ENCODE data around the gene NEO1.
A peak's percentile ranks its signal among the peaks of the same experiment; 100 is the strongest.
"Not testable (repeated sequence)": the region's sequence is repeated elsewhere in the genome, so short reads cannot be mapped to it uniquely, and the experiment has no call there.

Gene NEO1

DNA sequence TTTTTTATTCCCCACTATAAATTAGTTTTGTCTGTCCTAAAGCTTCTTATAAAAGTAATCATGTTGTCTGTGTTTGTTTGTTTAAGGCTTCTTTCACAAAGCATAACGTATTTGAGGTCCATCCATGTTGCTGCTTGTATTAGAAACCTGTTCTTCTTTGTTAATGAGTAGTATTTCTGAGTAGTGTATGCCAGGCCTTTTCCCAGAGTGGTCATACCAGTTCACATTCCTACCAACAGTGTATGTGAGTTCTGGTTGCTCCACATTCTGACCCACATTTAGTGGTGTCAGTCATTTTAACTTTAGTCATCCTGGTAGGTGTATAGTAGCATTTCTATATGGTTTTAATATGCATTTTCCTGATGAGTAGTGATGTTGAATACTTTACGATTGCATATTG lies 98.6 kb downstream of the NEO1 start:
- DNase-seq, result no peak

GRCh38 chr15:73153024-73153423 lies 100.8 kb downstream of the NEO1 start:
- DNase-seq, result no peak

DNA sequence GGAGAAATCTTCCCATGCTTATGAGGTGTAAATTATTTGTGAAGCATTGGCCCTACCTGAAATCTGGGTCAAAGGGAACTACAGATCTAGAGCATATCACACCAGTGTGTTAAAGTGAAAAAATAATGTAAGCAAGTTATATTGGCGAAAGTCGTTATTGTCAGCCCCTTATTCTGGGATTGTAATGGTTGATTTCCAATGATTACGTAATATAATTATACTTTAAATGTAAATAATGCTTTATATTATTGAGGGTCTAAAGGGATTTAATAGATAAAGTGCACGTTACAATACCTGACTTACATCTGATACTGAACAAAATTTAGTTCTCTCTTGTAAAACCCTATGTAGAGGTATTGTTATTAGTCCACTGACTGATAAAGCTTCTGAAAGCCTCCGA lies 101.2 kb downstream of the NEO1 start:
- DNase-seq, result no peak

DNA sequence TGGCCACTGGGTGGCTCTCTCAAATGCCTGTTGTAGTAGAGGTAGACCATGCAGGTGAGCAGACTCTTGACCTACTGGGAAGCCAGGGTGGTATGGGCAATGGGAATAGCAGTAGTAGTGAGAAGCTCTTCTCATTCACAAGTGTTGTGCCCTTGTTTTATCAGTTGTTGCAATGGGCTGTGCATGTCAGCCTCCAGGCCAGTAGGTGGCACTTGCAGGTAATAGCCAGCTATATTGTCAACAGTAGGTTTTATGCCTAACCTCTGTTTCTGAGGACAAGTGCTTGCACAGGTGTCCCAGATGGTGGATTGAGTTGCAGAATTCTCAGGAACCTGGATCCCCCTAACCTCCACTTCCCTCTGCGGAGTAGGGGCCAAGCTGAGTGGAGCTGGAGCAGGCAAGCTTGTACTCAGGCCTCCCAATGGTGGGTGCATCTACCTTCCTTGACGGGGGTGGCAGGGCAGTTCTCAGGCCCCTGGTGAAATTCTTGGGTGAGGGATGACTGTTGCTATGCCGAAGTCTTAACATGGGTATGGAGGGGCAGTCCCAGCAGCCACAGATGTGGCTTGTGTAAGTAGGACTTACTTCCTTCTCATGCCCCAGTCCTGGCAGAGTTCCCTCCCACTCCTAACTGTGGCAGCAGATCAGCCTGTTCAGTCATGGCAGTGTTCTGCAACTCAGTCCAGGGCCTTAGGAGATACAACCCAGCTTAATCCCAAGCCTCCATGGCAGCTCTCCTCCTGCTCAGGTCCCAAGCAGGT lies 104.3 kb downstream of the NEO1 start:
- DNase-seq, result no peak

- DNase-seq, result no peak
These were observed 109.3 kb downstream of the NEO1 start for GRCh38 chr15:73161546-73161945.

DNA sequence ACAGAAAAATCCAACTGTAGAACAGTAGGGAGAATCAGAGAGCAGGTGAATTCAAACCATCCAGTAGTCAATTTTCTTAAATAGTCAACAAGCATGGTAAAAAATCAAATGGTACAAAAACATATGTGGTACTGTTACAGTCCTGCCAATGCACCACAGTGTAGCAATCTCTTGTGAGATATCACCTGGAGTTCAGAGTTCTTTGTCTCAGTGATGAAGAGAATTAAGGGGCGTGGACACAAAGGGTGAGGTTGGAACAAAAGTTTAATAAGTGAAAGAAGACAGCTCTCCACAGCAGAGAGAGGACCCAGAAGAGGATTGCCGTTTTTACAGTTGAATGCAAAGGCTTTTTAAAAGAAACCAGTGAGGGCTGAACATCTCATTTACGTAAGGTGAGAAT lies 113.2 kb downstream of the NEO1 start:
- no peak for DNase-seq

DNA sequence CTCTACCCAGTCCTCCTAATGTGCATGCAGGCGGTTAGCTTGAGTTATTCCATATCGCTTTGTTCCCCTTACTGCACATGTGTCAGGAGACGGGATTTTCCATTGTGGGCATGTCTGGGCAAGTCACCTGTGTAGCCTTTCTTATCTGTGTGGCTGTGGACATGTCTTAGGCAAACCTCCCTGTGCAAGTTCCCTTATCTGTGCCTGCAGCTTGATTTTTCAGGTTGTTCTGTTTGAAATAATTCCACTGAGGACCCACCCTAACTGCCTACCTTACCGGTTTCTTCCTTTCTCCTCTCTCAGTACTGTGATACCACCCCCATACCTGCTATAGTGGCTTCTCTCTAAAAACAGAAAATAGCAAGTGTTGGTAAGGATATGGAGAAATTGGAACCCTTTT lies 113.6 kb downstream of the NEO1 start:
- no peak for DNase-seq

GRCh38 chr15:73166711-73167110 lies 114.4 kb downstream of the NEO1 start:
- DNase-seq, result not testable (repeated sequence)

- DNase-seq, result no peak
These were observed 116.2 kb downstream of the NEO1 start for GRCh38 chr15:73168487-73168886.

GRCh38 chr15:73171711-73172110 lies 119.4 kb downstream of the NEO1 start:
- no peak for DNase-seq

GRCh38 chr15:73172508-73172907 lies 120.2 kb downstream of the NEO1 start:
- no peak for DNase-seq

GRCh38 chr15:73174171-73174570 lies 121.9 kb downstream of the NEO1 start:
- no peak for DNase-seq

GRCh38 chr15:73175382-73175781 lies 123.1 kb downstream of the NEO1 start:
- no peak for DNase-seq

DNA sequence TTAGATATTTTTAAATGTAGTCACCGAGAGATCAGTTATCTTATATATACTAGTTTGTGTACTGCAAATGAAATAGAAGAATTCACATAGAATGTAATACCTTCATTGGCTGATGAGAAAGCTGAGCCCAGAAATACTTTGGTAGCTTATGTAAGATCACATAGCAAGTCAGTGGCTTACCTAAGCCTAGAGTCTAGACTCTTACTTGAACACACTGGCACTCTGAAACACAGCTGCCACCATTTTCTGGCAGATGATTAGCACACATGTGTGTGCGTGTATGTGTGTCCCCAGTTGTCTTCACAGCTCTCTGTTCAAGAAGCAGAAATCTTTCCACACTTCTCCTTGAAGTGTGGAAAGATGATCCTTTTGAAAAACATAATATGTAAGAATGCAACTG lies 124.3 kb downstream of the NEO1 start:
- no peak for DNase-seq

DNA sequence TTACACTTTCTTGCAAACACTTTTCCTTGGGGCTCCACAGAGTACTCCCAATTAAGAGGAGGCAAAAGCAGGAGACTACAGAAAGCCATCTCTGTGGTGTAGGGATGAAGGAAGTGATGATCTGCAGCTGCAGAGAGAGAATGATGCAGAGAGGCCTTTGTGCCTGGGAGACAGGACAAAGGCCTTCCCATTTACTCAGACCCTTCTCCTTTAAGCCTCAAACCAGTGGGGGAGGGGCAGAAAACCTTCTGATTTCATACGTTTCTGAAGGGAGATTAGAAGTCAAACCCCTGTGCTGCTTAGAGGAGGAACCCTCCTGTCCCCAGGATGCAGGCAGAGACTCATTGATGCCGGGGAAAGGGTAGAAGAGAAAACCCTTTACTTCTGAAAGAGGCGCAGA lies 130.8 kb downstream of the NEO1 start:
- no peak for DNase-seq

- DNase-seq, result no peak
These were observed 137.9 kb downstream of the NEO1 start for GRCh38 chr15:73190189-73190601.

- DNase-seq, result no peak
These were observed 142.9 kb downstream of the NEO1 start for GRCh38 chr15:73195166-73195565.

DNA sequence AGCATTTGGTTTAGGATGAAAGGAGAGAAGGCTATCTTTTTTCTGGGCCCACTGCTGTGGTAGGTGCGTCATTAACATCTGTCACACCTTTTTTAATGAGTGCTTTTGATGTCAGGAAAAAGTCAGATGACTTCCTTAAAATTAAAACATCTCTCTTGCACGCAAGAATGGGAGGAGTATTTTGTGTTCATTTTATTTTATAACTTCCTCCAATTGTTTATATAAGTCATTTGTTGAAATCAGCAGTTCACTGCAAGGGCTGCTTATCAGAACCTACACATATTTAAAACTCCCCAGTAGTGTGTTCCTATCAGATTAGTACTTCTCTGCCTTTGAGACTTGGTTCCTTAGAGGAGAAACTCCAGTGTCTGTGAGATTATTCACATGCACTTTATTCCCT lies 143.8 kb downstream of the NEO1 start:
- DNase-seq, result no peak

DNA sequence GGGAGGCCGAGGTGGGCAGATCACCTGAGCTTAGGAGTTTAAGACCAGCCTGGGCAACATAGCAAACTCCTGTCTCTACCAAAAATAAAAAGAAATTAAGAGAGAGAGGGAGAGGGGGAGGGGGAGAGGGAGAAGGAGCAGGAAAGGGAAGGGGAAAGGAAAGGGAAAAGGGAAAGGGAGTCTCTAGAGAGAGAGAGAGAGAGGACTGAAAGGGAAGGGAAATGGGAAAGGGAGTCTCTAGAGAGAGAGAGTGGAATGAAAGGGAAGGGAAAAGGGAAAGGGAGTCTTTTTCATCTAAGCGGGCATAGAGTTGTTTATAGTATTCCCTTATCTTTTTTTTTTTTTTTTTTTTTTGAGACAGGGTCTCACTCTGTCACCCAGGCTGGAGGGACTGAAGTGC lies 148.1 kb downstream of the NEO1 start:
- DNase-seq, result no peak

DNA sequence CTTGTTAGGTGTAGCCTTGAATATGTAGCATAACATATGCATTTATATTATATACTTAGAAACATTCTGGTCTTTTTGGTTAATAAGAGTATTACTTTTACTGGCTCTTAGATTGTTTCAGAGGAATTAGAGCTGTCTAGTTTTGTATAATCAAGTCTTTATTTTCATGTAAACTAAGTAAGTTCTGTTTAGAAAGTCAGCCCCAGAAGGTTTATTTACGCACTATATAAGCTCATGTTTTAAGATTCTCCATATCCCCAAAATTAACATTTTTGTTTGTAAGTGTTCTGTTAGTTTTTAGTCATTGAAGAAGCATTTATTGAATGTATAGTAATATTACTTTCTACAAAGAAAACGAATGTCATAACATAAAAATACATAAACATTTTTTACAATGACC lies 158.4 kb downstream of the NEO1 start:
- no peak for DNase-seq

GRCh38 chr15:73212424-73212823 lies 160.2 kb downstream of the NEO1 start:
- DNase-seq, result no peak

GRCh38 chr15:73221450-73221849 lies 169.2 kb downstream of the NEO1 start:
- DNase-seq, result not testable (repeated sequence)

GRCh38 chr15:73225358-73226015 lies 173.2 kb downstream of the NEO1 start:
- DNase-seq, result peak; percentile 49

DNA sequence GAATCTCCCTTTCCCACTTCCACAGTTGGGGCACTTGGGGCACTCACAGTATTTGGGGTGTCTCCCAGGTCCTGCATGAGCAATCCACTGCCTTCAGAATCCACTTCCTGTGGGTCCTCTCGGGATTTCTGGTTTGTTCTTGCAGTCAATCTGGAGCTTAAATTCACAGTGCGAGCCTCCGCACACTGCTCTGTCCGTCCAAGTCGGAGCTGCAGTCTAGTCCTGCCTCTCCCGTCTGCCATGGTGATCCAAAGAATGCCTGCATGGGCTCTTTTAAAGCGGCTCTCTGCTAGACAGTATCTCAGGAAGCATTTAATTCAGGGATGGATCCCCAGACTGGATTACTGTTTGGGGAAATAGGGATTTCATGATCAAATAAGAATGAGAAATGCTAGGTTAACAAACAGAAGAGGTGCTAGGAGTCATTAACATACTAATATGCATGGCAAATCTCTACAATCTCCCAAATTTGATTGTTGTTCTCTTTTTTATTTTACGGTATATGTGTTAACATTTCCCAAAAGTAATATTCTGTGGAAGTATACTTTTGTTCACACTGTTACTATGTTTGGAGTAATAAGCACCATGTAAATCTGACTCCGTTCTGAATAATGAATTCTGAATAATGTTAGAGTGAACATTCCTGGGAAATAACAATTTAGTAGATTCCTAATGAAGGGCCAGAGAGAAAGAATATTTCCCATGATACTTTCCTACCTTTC lies 174.0 kb downstream of the NEO1 start:
- no peak for DNase-seq
